ENCODE data around the gene SPIN3.

Gene SPIN3

DNA sequence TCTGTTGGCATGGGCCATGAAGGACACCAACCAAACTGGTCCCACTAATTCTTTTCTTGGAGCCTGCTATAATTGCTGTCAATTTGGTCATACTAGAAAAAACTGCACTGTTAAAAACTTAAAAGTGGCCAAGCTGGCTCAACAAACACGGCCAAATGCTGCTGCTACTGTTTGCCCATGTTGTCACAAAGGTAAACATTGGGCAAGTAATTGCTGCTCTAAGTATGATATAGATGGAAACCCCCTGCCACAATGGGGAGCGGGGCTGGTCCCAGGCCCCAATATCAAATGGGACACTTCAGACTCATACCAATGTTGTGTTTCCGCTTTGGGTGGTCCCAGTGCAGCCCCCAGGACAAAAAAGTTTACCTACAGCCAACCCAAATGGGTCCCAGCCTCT is 52.1 kb downstream of the SPIN3 start:
- no peak for TF ChIP-seq POU6F1 (CRISPR knock-in tag; IDR thresholded peaks at IDR 0.05; ENCODE audit: borderline replicate concordance, low read depth)
- TF ChIP-seq ZFP3 (CRISPR knock-in tag; IDR thresholded peaks at IDR 0.05): no peak
- no peak for TF ChIP-seq ESRRG (CRISPR knock-in tag; IDR thresholded peaks at IDR 0.05)
- no peak for TF ChIP-seq TCF4 (CRISPR knock-in tag; IDR thresholded peaks at IDR 0.05; ENCODE audit: borderline replicate concordance)
- TF ChIP-seq ZNF8 (CRISPR knock-in tag; IDR thresholded peaks at IDR 0.05): no peak
- TF ChIP-seq GLIS3 (CRISPR knock-in tag; IDR thresholded peaks at IDR 0.05): no peak
- TF ChIP-seq TOX (CRISPR knock-in tag; IDR thresholded peaks at IDR 0.05; ENCODE audit: borderline replicate concordance): no peak
- no peak for TF ChIP-seq RARB (CRISPR knock-in tag; IDR thresholded peaks at IDR 0.05)
- no peak for TF ChIP-seq ISL1 (CRISPR knock-in tag; IDR thresholded peaks at IDR 0.05)
- TF ChIP-seq ZNF70 (CRISPR knock-in tag; IDR thresholded peaks at IDR 0.05): no peak
- TF ChIP-seq ZC3H10 (CRISPR knock-in tag; IDR thresholded peaks at IDR 0.05): no peak
- TF ChIP-seq CSRNP3 (CRISPR knock-in tag; IDR thresholded peaks at IDR 0.05): no peak
- no peak for TF ChIP-seq SNAI2 (CRISPR knock-in tag; IDR thresholded peaks at IDR 0.05)
- no peak for TF ChIP-seq CSDC2 (CRISPR knock-in tag; IDR thresholded peaks at IDR 0.05)
- TF ChIP-seq OSR1 (CRISPR knock-in tag; IDR thresholded peaks at IDR 0.05): no peak
- TF ChIP-seq ZNF565 (CRISPR knock-in tag; conservative IDR thresholded peaks at IDR 0.05; ENCODE audit: low read depth): no peak
- no peak for TF ChIP-seq TSHZ2 (CRISPR knock-in tag; IDR thresholded peaks at IDR 0.05)
- TF ChIP-seq ARNTL (CRISPR knock-in tag; IDR thresholded peaks at IDR 0.05; ENCODE audit: borderline replicate concordance, low read depth): no peak
- ATAC-seq: no peak
